ENCODE measurements around the gene PRKCH.

The PRKCH gene

DNA sequence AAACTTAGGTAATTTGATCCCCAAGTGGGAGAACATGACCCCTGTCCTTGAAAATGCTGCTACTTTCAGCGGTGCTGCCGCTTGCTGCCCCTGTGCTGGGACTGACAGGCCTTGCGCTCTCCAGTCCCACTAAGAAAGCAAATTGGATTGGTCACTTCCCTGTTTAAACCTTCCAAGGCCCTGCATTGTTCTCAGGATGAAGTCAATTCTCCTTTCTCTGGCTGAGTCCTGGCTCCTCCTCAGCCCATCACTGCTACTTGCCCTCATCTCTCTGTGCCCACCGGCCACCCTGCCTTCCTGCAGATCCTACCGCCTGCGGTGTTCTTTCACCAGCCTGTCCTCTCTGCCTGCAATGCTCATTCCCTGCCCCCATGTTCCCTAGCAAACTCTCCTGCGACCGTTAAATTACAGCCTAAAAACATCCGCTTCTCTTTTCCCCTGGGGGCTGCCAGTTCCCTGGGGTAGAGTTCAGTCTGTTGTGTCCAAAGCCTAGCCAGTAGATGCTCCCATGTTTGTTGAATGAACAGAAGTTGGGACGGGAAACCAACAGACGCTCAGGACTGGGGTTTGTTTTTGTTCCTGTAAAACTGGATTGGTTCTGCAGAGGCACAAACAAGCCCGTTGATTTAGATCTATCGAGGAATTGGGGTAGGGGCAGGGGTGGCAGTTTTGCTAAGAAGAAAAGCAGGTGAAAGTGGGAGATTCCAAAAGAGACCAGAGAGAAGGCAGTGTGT lies 246.6 kb downstream of the PRKCH start:
- peak overlapping the region; percentile 46 for H3K4me3 ChIP-seq (ENCODE audit: low read depth, low read length)
- TF ChIP-seq, protein P1, sequence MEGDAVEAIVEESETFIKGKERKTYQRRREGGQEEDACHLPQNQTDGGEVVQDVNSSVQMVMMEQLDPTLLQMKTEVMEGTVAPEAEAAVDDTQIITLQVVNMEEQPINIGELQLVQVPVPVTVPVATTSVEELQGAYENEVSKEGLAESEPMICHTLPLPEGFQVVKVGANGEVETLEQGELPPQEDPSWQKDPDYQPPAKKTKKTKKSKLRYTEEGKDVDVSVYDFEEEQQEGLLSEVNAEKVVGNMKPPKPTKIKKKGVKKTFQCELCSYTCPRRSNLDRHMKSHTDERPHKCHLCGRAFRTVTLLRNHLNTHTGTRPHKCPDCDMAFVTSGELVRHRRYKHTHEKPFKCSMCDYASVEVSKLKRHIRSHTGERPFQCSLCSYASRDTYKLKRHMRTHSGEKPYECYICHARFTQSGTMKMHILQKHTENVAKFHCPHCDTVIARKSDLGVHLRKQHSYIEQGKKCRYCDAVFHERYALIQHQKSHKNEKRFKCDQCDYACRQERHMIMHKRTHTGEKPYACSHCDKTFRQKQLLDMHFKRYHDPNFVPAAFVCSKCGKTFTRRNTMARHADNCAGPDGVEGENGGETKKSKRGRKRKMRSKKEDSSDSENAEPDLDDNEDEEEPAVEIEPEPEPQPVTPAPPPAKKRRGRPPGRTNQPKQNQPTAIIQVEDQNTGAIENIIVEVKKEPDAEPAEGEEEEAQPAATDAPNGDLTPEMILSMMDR (IDR thresholded peaks at IDR 0.05; ENCODE audit: low read depth, low read length, missing control alignments): no peak
- DNase-seq (ENCODE audit: low read depth): no peak

DNA sequence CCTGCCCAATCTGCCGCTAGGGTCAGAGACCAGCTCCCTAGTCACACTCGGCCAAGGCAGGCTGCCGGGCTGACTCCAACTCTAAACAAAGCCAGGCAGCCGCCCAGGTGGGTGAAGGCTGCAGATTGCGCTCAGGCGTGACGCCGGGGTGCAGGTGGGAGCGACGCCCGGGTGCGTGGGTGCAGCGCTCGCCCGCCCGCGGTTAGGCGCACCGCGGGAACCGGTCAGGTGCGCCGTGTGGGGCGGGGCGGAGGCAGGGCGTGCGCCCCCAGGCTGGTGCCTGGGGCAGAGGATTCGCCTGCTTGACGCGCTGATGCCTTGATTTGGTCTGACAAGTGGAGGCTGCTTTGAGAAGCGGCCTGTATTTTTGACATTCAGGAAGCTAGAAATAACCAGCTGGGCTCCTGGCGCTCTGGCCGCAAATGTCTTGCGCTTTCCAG lies 247.2 kb downstream of the PRKCH start:
- peak overlapping the region; percentile 46 for H3K4me3 ChIP-seq (ENCODE audit: low read depth, low read length)
- peak; percentile 53 for DNase-seq (ENCODE audit: low read depth)
- TF ChIP-seq, protein P1 (IDR thresholded peaks at IDR 0.05; ENCODE audit: low read depth, low read length, missing control alignments): peak; percentile 27

DNA sequence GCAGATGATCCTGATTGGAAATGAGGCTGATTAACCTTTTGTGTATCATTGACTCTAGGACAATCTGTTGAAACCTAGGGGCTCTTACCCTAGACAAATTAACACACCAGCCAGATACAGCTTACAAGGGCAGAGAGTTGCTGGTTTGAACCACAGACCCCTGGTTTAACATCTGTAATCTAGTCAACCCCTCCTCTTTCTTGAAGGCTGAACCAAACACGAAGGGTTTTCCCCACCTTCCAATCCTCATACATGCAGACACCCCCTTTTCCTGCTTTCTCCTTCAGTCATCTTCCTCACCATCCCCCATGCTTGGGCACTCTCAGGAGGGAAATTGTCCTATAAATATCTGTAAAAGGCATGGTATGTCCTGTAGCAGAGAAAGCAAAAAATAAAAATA lies 247.9 kb downstream of the PRKCH start:
- no peak overlapping the region for H3K4me3 ChIP-seq (ENCODE audit: low read depth, low read length)
- TF ChIP-seq, protein P1 (IDR thresholded peaks at IDR 0.05; ENCODE audit: low read depth, low read length, missing control alignments): no peak
- no peak for DNase-seq (ENCODE audit: low read depth)

DNA sequence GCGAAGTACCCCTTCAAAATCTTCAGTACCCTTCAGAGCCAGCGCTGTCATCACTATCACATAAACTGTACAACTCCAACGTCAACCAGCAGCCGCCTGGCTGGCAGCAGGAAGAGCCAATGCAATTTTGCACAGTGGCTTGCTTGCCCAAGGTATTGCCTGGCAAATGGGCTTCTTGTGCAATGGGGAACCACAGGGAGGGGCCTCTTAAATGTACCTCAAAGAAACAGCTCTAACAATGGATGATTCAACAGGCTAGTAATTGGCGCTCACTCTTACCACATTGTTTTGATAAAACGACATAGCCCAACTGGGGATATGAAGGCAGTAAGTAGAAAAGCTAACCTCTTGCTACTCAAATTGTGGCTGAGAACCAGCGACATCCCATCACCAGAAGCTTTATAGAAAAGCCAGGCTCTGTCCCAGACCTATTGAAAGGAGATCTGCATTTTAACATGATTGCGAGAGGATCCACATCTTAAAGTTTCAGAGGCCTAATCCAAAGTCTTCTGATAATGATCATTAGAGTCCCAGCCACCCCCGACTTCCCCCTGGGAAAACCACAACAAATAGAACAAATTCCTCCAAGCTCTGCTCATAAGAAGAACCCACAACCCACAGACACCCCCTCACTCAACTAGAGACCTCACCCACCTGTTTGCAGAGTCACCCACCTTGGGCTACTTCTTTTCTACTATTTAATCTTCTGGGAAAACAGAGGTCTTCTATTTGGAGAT lies 248.6 kb downstream of the PRKCH start:
- no peak for DNase-seq (ENCODE audit: low read depth)
- TF ChIP-seq, protein P1 (IDR thresholded peaks at IDR 0.05; ENCODE audit: low read depth, low read length, missing control alignments): no peak
- H3K4me3 ChIP-seq (ENCODE audit: low read depth, low read length): no peak overlapping the region

GRCh38 chr14:61570549-61571290 lies 249.3 kb downstream of the PRKCH start:
- H3K4me3 ChIP-seq (ENCODE audit: low read depth, low read length): no peak overlapping the region
- TF ChIP-seq, protein P1 (IDR thresholded peaks at IDR 0.05; ENCODE audit: low read depth, low read length, missing control alignments): no peak
- DNase-seq (ENCODE audit: low read depth): no peak

DNA sequence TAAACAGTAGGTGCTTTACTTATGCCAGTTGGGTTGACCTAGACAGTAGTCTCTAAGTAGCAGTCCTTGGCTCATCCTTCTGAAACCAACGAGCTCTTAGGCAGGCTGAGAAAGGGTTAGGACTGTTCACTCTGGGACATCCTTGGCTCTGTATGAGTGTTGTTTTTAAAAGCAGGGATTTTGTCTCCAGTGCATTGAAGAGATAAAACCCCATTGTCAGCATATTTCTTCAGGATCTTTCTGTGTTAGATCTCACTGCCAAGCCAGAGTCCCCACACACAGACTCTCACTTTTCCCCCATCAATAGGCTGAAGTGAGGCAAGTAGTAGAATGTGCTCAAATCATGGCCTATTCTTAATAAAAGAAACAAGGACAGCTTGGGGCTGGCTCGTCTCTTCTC lies 250.5 kb downstream of the PRKCH start:
- H3K4me3 ChIP-seq (ENCODE audit: low read depth, low read length): no peak overlapping the region
- no peak for DNase-seq (ENCODE audit: low read depth)
- TF ChIP-seq, protein P1 (IDR thresholded peaks at IDR 0.05; ENCODE audit: low read depth, low read length, missing control alignments): no peak
